NB4 (cell line): ENCODE data around the gene PRKAR1B.

Experiments
- POLR2A ChIP-seq: IDR thresholded peaks from 2 replicates; pipeline ENCODE4 v1.6.1; 2011; ENCODE audit warnings: mild to moderate bottlenecking; ENCODE audit not compliant: insufficient read length; ENCODE audit errors: extremely low read depth
- TF ChIP-seq, protein P1 (sequence below): IDR thresholded peaks from one replicate; pipeline ENCODE4 v1.5.1; 2012; ENCODE audit warnings: low read depth, low read length
- TF ChIP-seq, protein P2 (sequence below): IDR thresholded peaks from 2 replicates; pipeline ENCODE4 v1.6.1; 2011; ENCODE audit warnings: low read depth, low read length

DNA sequence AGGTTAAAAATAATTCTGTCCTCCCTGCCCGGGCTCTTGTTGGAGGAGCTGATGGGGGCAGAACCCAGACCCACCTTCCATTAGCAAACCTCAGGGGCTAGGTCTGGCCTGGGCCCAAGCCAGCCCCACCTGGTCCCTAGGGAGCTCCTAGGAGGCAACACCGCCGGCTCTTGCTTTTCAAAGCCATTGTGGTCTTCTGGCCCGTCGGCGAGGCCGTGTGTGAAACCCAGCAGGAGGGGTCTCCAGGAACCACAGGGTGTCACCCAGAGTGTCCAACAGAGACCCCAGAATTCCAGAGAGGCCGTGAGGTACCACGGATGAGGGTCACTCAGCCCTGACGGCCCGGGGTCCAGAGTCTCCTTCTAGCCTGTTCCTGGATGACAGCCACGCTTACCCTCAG, 190.8 kb downstream of the PRKAR1B start:
- TF ChIP-seq, protein P1, sequence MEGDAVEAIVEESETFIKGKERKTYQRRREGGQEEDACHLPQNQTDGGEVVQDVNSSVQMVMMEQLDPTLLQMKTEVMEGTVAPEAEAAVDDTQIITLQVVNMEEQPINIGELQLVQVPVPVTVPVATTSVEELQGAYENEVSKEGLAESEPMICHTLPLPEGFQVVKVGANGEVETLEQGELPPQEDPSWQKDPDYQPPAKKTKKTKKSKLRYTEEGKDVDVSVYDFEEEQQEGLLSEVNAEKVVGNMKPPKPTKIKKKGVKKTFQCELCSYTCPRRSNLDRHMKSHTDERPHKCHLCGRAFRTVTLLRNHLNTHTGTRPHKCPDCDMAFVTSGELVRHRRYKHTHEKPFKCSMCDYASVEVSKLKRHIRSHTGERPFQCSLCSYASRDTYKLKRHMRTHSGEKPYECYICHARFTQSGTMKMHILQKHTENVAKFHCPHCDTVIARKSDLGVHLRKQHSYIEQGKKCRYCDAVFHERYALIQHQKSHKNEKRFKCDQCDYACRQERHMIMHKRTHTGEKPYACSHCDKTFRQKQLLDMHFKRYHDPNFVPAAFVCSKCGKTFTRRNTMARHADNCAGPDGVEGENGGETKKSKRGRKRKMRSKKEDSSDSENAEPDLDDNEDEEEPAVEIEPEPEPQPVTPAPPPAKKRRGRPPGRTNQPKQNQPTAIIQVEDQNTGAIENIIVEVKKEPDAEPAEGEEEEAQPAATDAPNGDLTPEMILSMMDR = no peak
- TF ChIP-seq POLR2A = no peak
- TF ChIP-seq, protein P2, sequence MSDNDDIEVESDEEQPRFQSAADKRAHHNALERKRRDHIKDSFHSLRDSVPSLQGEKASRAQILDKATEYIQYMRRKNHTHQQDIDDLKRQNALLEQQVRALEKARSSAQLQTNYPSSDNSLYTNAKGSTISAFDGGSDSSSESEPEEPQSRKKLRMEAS = no peak
